CD4-positive, alpha-beta T cell (primary cell): ENCODE data around the gene EFR3B. TPM values are rescaled to one million over a fixed set of nuclear protein-coding genes. Genes with fewer than 3 reads are reported as not detected.

Experiments
- ATAC-seq: fragments of 200-7000 bp; cut with Tn5 transposase; one replicate; pipeline ENCODE4 v1.10.0; 2022; ENCODE audit warnings: mild to moderate bottlenecking; ENCODE audit not compliant: poor library complexity
- CTCF ChIA-PET: fragments of 350-600 bp; sonication (Branson Sonifier 250); formaldehyde crosslinking; loops from one replicate; lab custom pipeline; 2021; ENCODE audit warnings: antibody characterized with exemption, inconsistent platforms; lab: Charles Lee
- POLR2A ChIA-PET: fragments of 350-600 bp; sonication (Branson Sonifier 250); formaldehyde crosslinking; loops from one replicate; lab custom pipeline; 2021; ENCODE audit warnings: antibody characterized with exemption, inconsistent platforms; lab: Charles Lee
- DNase-seq, 14 experiments: peaks; one replicate each; pipeline ENCODE4 v3.0.0-alpha.2; 2013 to 2020; ENCODE audit warnings: mixed read lengths in 2 of 14
- H3K27ac ChIP-seq, 2 donors: one replicate each; pipeline versions ENCODE4 v1.5.1 to v1.7.0; 2013; ENCODE audit warnings: low read length in 2 of 2, low read depth in 1 of 2, mild to moderate bottlenecking in 1 of 2
- H3K27me3 ChIP-seq, 2 experiments: 1 replicate in 1 of 2; 2 replicates in 1 of 2; pipeline versions ENCODE4 v1.6.1 to v1.7.0; 2013; ENCODE audit warnings: low read length in 2 of 2, control low read depth in 1 of 2, mild to moderate bottlenecking in 1 of 2, moderate library complexity in 1 of 2; ENCODE audit not compliant: insufficient read depth in 2 of 2, control insufficient read depth in 1 of 2
- H3K36me3 ChIP-seq: one replicate; pipeline ENCODE4 v1.6.1; 2013; ENCODE audit warnings: low read length, control low read depth; ENCODE audit not compliant: insufficient read depth
- H3K4me1 ChIP-seq: one replicate; pipeline ENCODE4 v1.6.1; 2013; ENCODE audit warnings: low read length, control low read depth; ENCODE audit not compliant: insufficient read depth
- H3K4me3 ChIP-seq: one replicate; pipeline ENCODE4 v1.5.1; 2013; ENCODE audit warnings: mild to moderate bottlenecking, low read length, moderate library complexity
- H3K9me3 ChIP-seq, 2 experiments: 1 replicate in 1 of 2; 2 replicates in 1 of 2; pipeline versions ENCODE4 v1.6.1 to v1.7.0; 2013; ENCODE audit warnings: low read length in 2 of 2, mild to moderate bottlenecking in 2 of 2, control low read depth in 1 of 2, moderate library complexity in 1 of 2; ENCODE audit not compliant: control insufficient read depth in 1 of 2, insufficient read depth in 1 of 2
- H3K27ac Mint-ChIP-seq: one replicate; pipeline ENCODE4 v1.8.0; 2020; ENCODE audit warnings: mixed read lengths
- H3K27me3 Mint-ChIP-seq: one replicate; pipeline ENCODE4 v1.8.0; 2021; ENCODE audit warnings: mixed read lengths
- H3K36me3 Mint-ChIP-seq: one replicate; pipeline ENCODE4 v1.8.0; 2021; ENCODE audit warnings: low read depth, mixed read lengths
- H3K4me1 Mint-ChIP-seq: one replicate; pipeline ENCODE4 v1.8.0; 2021; ENCODE audit warnings: low read depth, mixed read lengths
- H3K4me3 Mint-ChIP-seq: one replicate; pipeline ENCODE4 v1.8.0; 2020; ENCODE audit warnings: mild to moderate bottlenecking, mixed read lengths
- H3K9me3 Mint-ChIP-seq: one replicate; pipeline ENCODE4 v1.8.0; 2020; ENCODE audit warnings: mixed read lengths
- intact Hi-C, 2 experiments: fragments of 100-400 bp; cut with DNase I in 1 of 2; cut with micrococcal nuclease in 1 of 2; formaldehyde crosslinking; loops; one replicate each; pipeline versions ENCODE4 v1.15.1 to v1.9.0; 2023 to 2025; cut with DNase I, micrococcal nuclease
- total RNA-seq, 174 experiments: library from RNA in 2 of 174; stranded (reverse) in 2 of 174; gene quantifications; one replicate each; pipeline ENCODE4 v1.2.3 and lab custom pipeline; 2021 to 2026
- TF ChIP-seq, protein P1 (sequence below): fragments of 200-600 bp; IDR thresholded peaks from one replicate; pipeline ENCODE4 v1.8.0; 2022; ENCODE audit warnings: antibody characterized with exemption, mild to moderate bottlenecking

EFR3B gene
- total RNA-seq, 2 experiments from 2014 or later: 0.11 TPM; not detected in 1

DNA sequence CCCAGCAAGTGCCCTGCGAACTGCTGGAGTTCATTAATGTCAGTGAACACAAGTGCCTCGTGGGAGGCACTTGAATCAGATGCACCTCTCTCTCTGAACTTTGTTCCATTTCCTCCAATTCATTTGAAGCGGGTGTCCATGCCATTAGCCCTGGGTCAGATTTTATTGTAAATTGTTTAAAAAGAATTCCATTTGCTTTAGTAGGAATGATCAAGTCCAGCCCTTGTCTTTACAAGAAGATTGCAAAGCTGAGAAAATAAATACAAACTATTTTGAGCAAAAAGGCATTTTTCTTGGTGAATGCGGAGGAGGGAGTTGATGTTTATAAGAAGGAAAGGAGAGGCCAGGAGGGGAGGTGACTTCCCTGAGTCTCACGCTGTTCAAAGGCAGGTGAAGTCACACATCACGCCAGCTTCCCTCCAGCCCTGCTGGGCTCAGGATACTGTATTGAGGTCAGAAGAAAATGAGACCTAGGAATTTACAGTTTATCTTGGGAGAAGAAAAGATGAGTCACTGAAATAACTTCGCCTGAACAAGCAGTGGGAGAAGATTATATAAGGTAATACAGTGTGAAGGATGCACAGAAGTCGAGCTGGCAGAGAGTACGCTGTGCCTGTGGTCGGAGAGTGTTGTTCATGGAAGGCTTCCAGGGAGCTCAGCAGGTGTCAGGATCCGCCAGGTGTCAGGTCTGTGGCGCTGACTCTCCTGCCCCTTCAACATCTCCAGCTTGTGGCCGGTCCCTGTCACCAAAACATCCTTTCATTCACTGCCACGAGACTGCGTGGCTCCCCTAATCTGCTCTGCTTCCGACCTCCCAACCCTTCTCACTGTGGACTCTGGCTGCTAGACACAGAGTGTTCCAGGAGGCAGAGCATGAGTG lies 36.5 kb downstream of the EFR3B start:
- H3K36me3 ChIP-seq: no peaks in the 10 kb centered on the region
- H3K9me3 ChIP-seq: no peaks in the 10 kb centered on the region
- TF ChIP-seq, protein P1, sequence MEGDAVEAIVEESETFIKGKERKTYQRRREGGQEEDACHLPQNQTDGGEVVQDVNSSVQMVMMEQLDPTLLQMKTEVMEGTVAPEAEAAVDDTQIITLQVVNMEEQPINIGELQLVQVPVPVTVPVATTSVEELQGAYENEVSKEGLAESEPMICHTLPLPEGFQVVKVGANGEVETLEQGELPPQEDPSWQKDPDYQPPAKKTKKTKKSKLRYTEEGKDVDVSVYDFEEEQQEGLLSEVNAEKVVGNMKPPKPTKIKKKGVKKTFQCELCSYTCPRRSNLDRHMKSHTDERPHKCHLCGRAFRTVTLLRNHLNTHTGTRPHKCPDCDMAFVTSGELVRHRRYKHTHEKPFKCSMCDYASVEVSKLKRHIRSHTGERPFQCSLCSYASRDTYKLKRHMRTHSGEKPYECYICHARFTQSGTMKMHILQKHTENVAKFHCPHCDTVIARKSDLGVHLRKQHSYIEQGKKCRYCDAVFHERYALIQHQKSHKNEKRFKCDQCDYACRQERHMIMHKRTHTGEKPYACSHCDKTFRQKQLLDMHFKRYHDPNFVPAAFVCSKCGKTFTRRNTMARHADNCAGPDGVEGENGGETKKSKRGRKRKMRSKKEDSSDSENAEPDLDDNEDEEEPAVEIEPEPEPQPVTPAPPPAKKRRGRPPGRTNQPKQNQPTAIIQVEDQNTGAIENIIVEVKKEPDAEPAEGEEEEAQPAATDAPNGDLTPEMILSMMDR: no peak
- no peak overlapping the region for H3K27ac ChIP-seq
- Mint-ChIP-seq H3K4me1 (no peaks in the 10 kb centered on the region), H3K9me3 (no peaks in the 10 kb centered on the region), H3K4me3 (no peak overlapping the region), H3K27me3 (peaks cover 14% of the 10 kb centered on the region), H3K27ac (no peak overlapping the region), H3K36me3 (no peaks in the 10 kb centered on the region)
- H3K4me3 ChIP-seq: no peak overlapping the region
- H3K4me1 ChIP-seq: no peaks in the 10 kb centered on the region
- DNase-seq (no peak), ATAC-seq (no peak)
- intact Hi-C loops: no loop called here
- POLR2A ChIA-PET: no interaction called here
- peaks cover 3 to 7% of the 10 kb centered on the region in 2 experiments for H3K27me3 ChIP-seq
- CTCF ChIA-PET: no interaction called here

DNA sequence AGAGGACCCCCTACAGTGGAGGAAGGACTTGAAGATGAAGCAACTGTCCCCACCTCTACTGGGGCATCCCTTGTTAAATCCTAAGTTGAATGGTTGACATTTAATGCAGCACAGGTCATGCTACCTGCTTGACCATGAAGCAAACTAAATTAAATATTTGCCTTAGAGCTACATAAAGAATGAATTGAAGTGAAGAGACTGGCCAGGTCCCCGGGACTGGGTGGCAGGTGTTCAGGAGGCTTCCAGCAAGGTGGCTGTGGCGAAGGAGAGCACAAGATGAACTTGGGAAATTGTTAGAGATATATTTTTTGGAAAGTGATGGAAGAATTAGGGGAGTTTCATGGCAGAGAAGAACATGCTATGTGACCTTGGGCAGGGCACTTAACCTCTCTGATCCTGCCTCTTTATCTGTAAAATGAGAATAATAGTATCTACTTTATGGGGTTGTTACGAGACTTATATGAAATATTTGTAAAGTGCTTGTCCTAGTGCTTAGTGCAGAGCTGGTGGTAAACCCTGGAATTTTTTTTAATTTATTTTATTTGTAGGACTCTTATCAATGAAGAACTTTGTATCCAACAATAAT lies 37.3 kb downstream of the EFR3B start:
- H3K9me3 Mint-ChIP-seq: no peaks in the 10 kb centered on the region
- TF ChIP-seq, protein P1: no peak
- no peak overlapping the region for H3K4me3 Mint-ChIP-seq
- no peak overlapping the region for H3K27ac Mint-ChIP-seq
- no peak for ATAC-seq
- Histone ChIP-seq H3K9me3 (no peaks in the 10 kb centered on the region), H3K27ac (no peak overlapping the region), H3K36me3 (no peaks in the 10 kb centered on the region), H3K4me1 (no peaks in the 10 kb centered on the region), H3K27me3 (peaks cover 3 to 7% of the 10 kb centered on the region in 2 experiments), H3K4me3 (no peak overlapping the region)
- H3K4me1 Mint-ChIP-seq: no peaks in the 10 kb centered on the region
- intact Hi-C loops: no loop called here
- no peaks in the 10 kb centered on the region for H3K36me3 Mint-ChIP-seq
- H3K27me3 Mint-ChIP-seq: peaks cover 14% of the 10 kb centered on the region
- ChIA-PET POLR2A (no interaction called here), CTCF (no interaction called here)
- no peak for DNase-seq

DNA sequence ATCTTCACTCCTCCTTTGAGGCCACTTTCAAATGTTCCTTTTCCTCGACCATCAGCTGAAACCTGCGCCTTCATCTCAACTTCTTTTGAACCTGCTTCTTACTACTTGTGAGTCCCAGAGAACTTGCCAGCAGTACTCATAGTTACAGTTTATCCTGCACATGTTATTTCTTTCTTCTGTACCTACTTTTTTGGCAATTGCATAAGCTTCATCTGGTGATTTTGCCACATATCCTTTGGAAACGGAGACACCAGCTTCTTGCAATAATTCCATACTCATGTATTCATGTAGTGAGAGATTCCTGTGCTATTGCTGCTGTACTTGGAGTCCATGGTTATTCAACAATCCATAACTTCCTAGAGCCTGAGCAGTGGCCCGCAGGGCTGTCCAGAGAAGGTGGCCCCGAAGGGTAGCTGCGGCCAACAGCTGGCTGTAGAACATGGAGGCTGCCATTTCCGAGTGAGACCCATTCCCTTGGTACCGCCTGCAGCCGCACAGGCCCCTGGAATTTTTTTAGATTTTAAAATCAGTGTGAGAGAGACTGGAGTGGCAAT lies 39.4 kb downstream of the EFR3B start:
- POLR2A ChIA-PET: no interaction called here

More for the DNA sequence above, 39.4 kb downstream of the EFR3B start:
- Mint-ChIP-seq H3K27me3 (peaks cover 21% of the 10 kb centered on the region), H3K4me3 (no peak overlapping the region), H3K4me1 (no peaks in the 10 kb centered on the region), H3K9me3 (no peaks in the 10 kb centered on the region), H3K27ac (no peak overlapping the region), H3K36me3 (no peaks in the 10 kb centered on the region)
- TF ChIP-seq, protein P1: no peak
- intact Hi-C loops: no loop called here
- ATAC-seq: no peak
- Histone ChIP-seq H3K4me1 (no peaks in the 10 kb centered on the region), H3K36me3 (no peaks in the 10 kb centered on the region), H3K4me3 (no peak overlapping the region), H3K27ac (no peak overlapping the region), H3K27me3 (peaks cover 3 to 7% of the 10 kb centered on the region in 2 experiments), H3K9me3 (no peaks in the 10 kb centered on the region)
- CTCF ChIA-PET: no interaction called here
- no peak for DNase-seq
